ENCODE results near the gene MDM2.

The MDM2 gene

GRCh38 chr12:68878283-68878682 is 70.3 kb downstream of the MDM2 start:
- DNase-seq (ENCODE audit: low spot score): no peak

GRCh38 chr12:68878846-68879245 is 70.9 kb downstream of the MDM2 start:
- DNase-seq (ENCODE audit: low spot score): no peak

DNA sequence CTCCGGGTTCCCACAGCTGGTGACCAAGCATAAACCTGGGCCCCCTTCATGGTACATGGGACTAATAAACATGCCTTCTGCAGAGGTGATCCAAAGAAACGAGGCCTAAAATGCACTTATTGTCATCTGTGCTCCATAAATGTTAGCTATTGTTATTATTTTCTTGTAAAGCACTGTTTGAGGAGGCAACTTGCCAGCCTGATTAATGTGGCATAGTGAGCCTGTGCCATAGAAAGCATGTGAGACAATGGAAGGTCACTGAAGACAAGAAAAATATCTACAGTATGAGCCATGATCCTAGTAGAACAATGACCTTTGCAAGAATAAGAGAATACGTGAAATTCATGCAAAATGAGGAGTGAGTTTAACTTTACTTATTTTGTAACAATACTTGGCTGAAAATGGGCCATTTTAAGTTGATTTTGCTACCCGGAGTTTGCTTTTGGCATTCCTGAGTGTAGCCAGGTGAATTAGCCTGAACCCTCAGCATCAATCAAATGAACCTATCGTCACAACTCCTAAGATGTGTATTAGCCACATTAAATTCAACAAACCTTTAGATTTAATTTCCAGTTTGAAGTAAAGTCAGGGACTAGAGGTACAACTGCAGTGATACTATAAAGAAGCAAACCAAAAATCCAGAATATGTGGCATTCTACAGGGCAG is 72.8 kb downstream of the MDM2 start:
- no peak for DNase-seq (ENCODE audit: low spot score)

DNA sequence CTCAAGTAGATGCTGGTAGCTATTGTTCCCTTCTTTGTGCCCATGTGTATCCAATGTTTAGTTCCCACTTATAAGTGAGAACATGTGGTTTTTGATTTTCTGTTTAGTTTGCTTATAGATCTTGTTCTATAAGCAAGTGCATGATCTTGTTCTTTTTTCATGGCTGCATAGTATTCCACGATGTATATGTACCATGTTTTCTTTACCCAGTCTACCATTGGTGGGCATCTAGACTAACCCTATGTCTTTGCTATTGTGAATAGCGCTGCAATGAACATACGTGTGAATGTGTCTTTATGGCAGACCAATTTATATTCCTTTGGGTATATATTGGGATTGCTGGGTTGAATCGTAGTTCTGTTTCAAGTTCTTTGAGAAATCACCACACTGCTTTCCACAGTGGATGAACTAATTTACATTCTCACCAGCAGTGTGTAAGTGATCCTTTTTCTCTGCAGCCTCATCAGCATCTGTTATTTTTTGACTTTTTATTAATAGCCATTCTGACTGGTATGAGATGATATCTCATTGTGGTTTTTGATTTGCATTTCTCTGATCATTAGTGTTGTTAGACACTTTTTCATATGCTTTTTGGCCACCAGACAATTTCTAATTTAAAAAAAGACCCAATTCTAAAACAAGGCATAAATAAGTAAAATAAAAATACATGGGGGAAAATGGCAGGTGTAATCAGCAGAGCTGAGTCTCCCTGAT is 74.4 kb downstream of the MDM2 start:
- no peak for DNase-seq (ENCODE audit: low spot score)

DNA sequence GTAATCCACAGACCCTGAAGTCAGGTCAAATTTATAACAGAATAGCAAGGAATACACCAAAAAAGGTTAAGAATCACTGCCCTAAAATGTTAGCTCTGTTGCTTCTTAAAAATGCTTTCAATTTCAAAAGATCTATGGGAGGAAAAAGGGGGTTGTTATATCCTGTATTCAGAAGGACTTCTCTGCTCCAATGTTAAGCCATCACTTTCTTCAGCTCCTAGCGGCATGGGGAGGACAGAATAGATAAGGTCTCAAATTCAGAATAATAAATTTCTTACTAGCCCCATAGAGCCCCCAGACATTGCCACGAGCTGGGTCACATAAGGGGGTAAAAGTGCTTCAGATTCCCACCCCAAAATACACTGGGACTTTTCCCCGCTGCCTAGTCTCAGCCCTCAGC is 75.2 kb downstream of the MDM2 start:
- no peak for DNase-seq (ENCODE audit: low spot score)

- DNase-seq (ENCODE audit: low spot score): no peak
Observed at GRCh38 chr12:68884251-68884650, 76.3 kb downstream of the MDM2 start.

- DNase-seq (ENCODE audit: low spot score): no peak
Observed at GRCh38 chr12:68885381-68885780, 77.4 kb downstream of the MDM2 start.

GRCh38 chr12:68886636-68887572 is 78.9 kb downstream of the MDM2 start:
- DNase-seq (ENCODE audit: low spot score): no peak

- DNase-seq (ENCODE audit: low spot score): no peak
Observed at GRCh38 chr12:68887641-68888040, 79.7 kb downstream of the MDM2 start.

GRCh38 chr12:68888243-68888642 is 80.3 kb downstream of the MDM2 start:
- no peak for DNase-seq (ENCODE audit: low spot score)

- DNase-seq (ENCODE audit: low spot score): no peak
Observed at GRCh38 chr12:68890701-68891113, 82.7 kb downstream of the MDM2 start.

GRCh38 chr12:68891141-68891540 is 83.2 kb downstream of the MDM2 start:
- no peak for DNase-seq (ENCODE audit: low spot score)

DNA sequence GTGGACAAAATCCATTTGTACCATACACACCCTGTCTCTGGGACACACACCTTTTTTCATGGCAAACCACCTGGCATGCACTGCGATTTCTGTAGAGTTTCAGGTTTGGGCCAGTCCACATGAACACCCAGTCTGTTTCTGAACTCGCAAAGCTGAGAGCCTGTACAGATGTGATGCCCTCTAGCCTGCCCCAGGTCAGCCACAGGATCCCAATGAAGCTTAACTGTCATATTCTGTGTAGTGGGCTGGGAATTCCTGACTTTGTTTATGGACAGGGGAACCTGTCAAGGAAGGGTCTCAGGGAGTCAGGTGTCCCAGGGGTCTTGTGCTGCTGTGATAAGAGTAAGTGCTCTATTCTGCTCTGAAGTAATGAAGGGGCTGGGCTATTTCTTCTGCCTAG is 85.2 kb downstream of the MDM2 start:
- DNase-seq (ENCODE audit: low spot score): no peak

GRCh38 chr12:68893741-68894140 is 85.8 kb downstream of the MDM2 start:
- DNase-seq (ENCODE audit: low spot score): no peak

GRCh38 chr12:68894276-68894855 is 86.4 kb downstream of the MDM2 start:
- DNase-seq (ENCODE audit: low spot score): no peak

DNA sequence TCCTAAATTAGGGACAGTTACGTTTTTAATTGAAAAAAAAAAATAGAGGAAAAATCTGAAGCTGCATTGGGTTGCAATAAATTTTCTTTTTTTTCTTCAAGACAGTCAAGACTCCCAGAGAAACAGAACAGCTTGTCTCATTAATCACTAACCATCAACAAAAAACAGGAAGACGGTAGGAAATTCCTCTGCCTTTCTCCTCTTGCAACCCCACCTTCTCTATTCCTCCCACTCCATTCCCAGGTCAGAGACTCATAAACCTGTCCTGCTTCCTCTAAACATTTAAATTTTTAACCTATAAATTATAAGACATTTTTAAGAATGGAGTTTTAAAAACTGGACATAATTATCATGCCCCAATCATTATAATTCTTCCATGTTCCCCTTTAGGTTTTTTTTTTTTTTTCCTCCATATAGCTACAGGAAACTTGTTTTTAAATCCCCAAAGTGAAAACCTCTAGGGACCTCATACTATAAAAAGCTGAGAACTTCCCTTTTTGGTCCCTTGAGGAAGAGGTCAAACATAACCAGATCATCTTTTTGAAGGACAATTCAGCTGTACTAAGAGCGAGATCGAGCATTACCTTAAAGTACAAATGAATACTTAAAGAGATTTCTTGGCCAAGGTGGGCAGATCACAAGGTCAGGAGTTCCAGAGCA is 89.0 kb downstream of the MDM2 start:
- DNase-seq (ENCODE audit: low spot score): no peak

GRCh38 chr12:68899251-68899771 is 91.3 kb downstream of the MDM2 start:
- DNase-seq (ENCODE audit: low spot score): no peak

DNA sequence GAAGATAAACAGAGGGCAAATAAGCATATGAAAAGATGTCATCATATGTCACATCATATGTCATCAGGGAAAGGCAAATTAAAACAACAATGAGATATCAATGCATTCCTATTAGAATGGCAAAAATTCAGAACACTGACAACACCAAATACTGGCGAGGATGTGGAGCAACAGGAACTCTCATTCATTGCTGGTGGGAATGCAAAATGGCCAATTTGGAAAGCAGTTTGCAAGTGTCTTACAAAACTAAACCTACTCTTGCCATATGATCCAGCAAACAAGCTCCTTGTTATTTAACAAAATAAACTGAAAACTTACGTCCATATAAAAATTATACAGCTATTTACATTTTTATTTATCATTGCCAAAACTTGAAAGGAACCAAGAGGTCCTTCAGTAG is 92.3 kb downstream of the MDM2 start:
- DNase-seq (ENCODE audit: low spot score): no peak

Data from CD4-positive, alpha-beta T cell treated with Interleukin-2 at 100 ng/mL for 4 hours (primary cell).